HG02973 (cell line): ENCODE measurements around the gene ELAVL1.

ENCODE experiments used
- ATAC-seq: cut with Tn5 transposase; IDR thresholded peaks from one replicate; pipeline ENCODE4 v1.9.1; 2021; ENCODE audit warnings: moderate library complexity; ENCODE audit not compliant: unreplicated experiment

Gene ELAVL1

DNA sequence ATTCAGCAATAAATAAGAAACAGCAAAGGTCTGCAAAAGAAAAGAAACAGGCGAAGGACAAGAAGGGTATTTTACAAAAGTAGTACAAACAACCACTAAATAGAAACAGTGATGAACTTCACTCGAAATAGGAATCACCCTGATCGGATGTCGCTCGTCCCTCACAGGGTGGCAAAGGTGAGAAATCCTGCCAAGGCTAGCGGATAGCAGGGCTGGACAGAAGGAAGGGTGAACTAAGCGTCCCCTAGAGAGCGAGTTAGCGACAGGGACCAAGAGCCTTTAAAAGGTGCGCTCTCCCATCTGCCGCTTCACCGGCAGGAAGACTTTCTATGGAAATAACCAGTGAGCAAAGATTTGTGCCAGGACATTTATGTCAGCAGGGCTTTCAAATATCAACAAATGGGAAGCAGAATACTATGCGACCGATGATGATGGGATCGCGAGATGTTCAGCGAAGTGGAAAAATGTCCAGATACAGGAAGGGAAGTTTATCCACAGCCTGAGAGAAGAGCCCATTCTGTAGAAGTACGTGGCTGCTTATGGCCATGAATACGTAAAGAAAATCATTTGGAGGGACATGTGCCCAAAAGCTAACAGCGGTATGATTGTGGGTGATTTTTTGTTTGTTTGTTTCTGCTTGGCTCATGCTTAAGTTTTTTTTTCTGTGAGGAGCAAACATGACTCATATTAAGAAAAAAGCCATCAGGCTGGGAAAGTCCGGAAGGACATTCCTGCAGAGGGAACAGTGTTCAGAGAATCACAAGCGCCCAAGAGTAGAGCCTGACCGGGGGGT lies 18.9 kb downstream of the ELAVL1 start:
- no peak for ATAC-seq

- no peak for ATAC-seq
These were observed 19.9 kb downstream of the ELAVL1 start for GRCh38 chr19:7985481-7985911.

GRCh38 chr19:7983995-7984837 lies 21.2 kb downstream of the ELAVL1 start:
- no peak for ATAC-seq

DNA sequence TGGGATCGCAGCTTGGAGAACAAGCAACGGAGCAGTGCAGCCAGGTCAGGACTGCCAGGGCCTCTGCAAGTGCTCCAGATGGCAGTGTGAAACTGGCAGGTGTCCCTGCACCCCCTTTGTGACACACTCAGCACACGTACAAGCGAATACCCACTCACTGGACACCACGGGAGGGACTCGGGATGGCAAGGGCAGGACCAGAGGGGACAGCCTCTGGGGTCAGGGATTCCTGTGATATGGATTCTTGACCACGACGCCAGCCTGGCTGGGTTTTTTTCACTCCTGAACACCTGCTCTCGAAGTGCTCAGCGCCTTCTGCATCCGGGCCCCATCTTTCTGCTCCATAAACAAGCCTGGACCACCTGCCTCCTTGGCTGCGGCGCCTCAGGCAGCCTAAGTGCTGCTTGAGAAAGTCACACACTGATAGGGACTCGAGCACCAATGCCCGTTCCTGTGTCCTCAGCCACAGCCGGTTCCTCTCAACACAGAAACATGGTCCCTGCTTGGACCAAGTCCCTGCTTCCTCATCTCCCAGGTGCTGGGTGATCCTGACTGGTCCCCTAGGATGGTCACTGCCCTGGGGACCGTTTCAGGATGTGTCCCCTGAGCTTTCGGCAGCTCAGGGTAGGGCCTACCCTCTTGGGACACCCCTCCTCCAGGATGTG lies 22.0 kb downstream of the ELAVL1 start:
- no peak for ATAC-seq

DNA sequence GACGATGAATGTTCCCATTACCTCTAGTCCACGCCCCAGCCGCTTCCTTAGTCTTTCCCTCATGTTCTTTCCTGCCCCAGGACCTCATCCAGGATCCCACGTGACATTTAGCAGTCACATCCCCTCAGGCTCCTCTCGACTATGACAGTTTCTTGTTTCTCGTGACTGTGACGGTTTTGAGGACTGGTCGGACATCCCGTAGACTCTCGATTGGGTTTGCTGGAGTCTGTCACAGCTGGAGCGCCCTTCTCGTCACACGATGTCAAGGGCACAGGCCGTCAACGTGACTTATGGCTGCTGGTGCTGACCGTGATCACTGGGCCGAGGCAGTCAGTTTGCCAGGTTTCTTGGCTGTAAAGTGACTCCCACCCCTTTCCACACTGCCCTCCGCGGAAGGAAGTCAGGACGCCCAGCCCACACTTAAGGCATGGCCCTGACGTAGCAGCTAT lies 22.8 kb downstream of the ELAVL1 start:
- no peak for ATAC-seq

GRCh38 chr19:7982103-7982502 lies 23.3 kb downstream of the ELAVL1 start:
- no peak for ATAC-seq

DNA sequence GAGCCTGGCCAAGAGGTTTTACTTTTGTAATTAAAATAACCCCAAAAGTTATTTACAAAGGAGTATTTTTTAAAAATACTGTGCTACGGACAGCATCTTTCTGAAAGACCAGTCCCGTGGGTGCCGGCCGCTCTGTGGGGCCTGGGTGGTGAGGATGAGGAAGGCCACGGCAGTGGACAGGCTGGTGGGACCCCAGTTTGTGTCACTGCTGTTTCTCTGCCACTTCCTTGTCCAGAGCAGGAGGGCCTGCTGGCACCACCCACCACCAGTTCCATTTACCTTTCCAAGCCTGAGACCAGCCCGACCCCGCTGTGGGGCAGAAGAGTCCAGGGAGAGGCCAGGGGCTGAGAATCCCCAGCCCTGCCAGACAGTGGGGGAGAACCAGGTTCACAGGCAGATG lies 23.8 kb downstream of the ELAVL1 start:
- ATAC-seq = no peak

DNA sequence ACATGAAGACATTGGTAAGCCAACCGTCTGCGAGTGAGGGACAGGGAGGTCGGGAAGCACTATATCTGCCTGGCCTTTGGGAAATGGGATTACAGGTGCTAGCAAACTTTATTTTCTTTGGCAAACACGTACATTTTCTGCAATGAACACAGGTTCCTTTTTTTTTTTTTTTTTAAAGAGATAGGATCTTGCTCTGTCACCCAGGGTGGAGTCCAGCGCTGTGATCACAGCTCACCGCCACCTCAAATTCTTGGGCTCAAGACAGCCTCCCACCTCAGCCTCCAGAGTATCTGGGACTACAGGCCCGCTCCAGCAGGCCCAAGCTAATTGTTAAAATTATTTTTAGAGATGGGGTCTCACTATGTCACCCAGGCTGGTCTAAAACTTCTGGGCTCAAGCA lies 24.2 kb downstream of the ELAVL1 start:
- ATAC-seq = no peak

DNA sequence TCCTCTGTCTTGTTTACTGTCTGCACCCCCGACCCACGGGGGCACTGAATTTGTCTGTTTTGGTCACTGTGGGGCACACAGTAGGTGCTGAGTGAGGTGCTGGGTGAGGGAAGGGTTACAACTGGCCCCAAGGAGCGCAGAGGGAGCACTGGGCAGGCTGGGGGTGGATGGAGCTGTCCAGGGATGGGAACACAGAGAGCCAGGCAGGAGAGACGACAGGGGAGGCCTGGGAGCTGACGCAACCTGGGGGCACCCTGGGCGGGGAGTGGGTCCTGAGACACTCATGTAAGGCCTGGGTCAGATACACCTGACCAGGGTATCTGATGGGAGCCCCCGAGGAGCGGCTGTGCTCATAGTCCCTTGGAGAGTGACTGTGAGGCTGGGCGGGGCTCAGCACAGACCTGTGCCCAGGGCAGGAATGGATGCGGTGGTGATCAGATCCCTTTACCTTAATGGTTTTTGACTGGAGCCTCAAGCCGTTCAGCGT lies 24.8 kb downstream of the ELAVL1 start:
- no peak for ATAC-seq

DNA sequence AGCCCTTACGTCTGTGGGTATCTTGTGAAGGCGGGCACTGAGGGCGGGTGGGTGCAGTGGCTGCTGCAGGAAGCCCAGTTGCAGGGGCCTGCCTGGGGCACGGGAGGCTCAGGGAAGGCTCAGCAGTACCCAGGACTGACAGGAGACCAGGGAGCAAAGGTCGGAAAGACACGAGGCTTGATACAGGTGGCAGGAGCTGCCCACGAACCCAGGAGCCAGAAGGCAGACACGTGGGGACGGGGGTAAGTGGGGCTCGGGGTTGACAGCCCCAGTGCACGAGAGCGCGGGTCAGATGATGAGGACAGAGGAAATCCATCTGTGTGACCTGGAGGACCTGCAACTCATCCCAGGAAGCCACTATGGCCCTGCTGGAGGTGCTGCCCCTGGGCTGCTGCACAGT lies 25.3 kb downstream of the ELAVL1 start:
- no peak for ATAC-seq

GRCh38 chr19:7979559-7979958 lies 25.9 kb downstream of the ELAVL1 start:
- ATAC-seq = no peak

GRCh38 chr19:7979011-7979410 lies 26.4 kb downstream of the ELAVL1 start:
- ATAC-seq = no peak

GRCh38 chr19:7978179-7978825 lies 27.1 kb downstream of the ELAVL1 start:
- ATAC-seq = no peak

DNA sequence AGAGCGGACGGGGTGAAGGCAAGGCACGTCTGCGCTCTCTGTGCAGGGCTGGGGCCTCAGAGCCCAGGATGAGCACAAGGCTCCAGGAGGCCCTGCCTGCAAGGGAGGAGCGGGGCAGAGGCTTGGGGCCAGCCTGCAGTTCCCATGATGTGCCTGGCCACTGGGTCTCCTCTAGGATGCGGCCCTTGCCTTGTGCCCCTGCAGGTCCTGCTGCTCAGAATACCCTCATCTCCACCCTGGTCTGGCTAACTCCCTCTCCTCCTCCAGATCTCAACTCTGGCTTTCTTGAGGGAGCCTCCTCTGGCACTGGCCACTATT lies 27.8 kb downstream of the ELAVL1 start:
- ATAC-seq = no peak

DNA sequence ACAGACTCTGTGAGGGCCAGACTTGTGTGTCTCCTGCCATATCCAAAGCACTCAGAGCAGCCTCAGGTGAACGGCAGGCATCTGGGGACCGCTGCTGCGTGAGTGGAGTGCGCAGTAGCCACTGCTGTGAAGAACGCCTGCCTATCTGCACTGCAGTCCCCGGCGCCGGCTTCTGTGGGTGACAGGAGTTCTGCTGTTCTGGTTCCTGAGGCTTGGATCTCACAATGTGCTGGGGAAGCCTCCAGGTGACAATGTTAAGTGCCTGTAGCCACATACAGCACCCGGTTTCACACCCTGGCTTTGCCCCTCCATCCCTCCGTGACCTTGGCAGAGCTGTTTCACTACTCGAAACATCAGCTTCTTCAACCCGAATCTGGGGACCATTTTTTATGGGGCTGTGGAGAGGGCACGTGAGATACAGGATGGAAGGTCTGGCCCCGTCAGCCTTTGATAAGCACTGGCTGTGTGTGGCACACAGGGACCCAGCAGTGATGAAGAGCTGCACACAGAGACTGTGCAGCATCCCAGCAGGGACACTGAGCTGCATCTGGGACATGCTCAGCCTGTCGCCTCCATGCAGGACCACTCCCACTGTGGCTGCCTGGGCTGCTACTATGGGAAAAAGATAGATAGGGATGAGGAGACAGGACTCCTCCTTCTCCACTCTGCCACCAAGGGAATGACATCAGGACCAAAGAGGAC lies 28.3 kb downstream of the ELAVL1 start:
- ATAC-seq = no peak

GRCh38 chr19:7976461-7976860 lies 29.0 kb downstream of the ELAVL1 start:
- ATAC-seq = no peak

GRCh38 chr19:7975037-7975436 lies 30.4 kb downstream of the ELAVL1 start:
- ATAC-seq = no peak

GRCh38 chr19:7973883-7974282 lies 31.6 kb downstream of the ELAVL1 start:
- ATAC-seq = no peak

DNA sequence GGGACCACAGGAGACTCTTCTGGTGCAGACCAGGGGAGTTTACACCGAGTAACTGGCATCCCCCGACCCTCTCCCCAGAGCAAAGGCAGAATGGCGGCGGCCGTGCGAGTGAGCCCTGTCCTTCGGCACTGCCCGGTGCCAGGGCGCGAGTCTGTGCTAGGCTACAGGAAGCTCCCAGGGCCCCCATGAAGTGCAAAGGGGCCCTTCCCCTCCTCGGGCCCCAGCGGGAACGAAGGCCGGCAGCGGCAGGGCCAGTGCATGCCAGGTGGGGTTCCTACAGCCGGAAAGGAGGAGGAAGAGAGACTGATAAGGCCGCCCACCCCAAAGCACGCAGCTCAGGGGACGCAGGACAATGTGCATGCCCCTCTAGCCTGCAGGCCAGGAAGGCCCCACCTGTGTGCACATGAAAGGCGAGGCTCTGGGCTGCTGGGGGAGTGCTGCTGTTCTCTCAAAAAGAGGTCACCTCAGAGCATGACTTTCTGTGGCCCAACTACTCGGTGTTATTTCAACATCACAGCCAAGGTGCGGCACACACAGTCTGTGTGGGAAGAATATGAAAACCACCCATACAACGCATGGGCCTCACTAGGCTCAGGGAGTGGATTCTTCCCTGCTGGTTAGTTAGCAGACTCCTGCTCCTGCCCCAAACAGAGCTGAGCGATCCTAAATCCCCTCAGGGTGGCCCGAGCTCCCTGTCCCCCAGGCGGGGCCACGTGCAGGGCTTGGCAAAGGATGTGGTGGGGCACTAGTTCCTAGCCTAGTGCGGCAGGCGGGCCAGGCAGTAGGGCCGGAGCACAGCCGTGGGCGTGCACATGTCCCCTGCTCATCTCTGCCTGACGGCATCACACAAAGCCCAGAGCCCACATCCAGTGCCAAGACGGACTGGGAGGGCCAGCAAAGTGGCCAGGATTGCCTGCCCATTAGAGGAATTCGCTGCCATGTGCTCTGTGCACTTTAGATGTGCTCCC lies 33.6 kb downstream of the ELAVL1 start:
- ATAC-seq = no peak
